Measurements from ENCODE around the gene IGDCC3. TPM values are rescaled to one million over a fixed set of nuclear protein-coding genes. Genes with fewer than 3 reads are reported as not detected.

The IGDCC3 gene
- polyA plus RNA-seq, 1 donor (not counting 4 experiments of a cell fraction or from before 2014, with no cell fraction given): not detected

DNA sequence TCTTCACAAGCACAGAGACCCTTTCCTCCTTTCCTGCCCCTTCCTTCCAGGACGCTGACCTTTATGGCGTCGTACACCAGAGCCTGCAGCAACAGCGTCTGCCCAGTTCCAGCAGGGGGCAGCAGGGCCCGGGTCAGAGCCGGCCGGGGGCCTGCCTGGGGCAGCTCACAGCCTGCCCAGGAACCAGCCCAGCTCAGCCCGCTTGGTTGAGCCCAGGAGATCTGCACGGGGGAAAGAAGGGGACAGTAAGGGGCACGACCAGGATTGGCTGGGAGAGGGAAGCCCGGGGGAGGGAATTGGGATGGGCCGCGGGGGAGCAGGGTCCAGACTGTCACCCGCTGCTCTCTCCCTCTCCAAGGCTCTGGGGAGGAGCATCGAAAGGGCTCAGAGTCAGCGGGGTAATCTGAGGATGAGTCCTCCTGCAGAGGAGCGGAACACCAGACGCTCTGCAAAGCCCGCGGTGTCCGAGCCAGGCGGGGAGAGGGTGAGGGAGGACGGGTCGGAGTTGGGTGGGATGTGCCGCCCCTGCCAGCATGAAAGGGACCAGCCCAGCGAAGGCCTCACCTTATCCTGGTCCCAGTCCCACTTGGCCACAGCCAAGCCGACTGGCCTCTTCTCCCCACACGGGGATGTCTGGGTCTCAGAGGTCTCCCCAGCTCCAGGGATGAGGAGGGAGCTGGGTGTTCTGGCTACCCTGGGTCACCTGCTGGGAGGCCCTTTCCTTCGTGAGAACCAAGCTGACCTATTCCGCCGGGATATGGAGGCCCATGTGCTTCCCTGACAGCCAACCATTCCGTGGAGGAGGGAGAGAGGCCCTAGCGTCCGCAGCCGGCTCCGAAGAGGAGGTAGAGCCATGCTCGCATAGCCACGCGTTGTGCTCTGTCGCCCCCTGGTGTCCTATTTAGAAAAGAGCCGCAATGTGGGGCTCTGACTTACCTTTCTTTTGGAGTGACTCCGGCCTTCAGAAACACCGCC is 7.4 kb upstream of the IGDCC3 start:
- Histone ChIP-seq H3K4me1 (ENCODE audit: control insufficient read depth, extremely low read depth, insufficient read depth, low read length) (peaks cover 4% of the 10 kb centered on the region), H3K4me2 (ENCODE audit: control insufficient read depth, extremely low read depth, insufficient read depth, low read depth, low read length) (peak overlapping the region; percentile 77), H3K27me3 (ENCODE audit: control insufficient read depth, extremely low read depth, insufficient read depth, low read length) (peaks cover 35% of the 10 kb centered on the region), H3K27ac (ENCODE audit: control insufficient read depth, insufficient read depth, low read length) (no peak overlapping the region), H3K36me3 (ENCODE audit: control insufficient read depth in 2 of 2, extremely low read depth in 1 of 2, insufficient read depth in 2 of 2, low read length in 2 of 2) (no peaks in the 10 kb centered on the region), H3K9ac (ENCODE audit: control insufficient read depth, extremely low read depth, insufficient read depth, low read length) (peak overlapping the region; percentile 31), H3K79me2 (ENCODE audit: control insufficient read depth, insufficient read depth, low read length) (no peaks in the 10 kb centered on the region), H3K4me3 (ENCODE audit: control insufficient read depth in 2 of 3, extremely low read depth in 1 of 3, insufficient read depth in 2 of 3, low read depth in 1 of 3, low read length in 3 of 3) (peak overlapping the region; percentile 22 to 57 (median 49)), H4K20me1 (ENCODE audit: control insufficient read depth, extremely low read depth, insufficient read depth, low read length) (no peaks in the 10 kb centered on the region), H3K9me1 (ENCODE audit: control insufficient read depth, extremely low read depth, insufficient read depth, low read length) (no peaks in the 10 kb centered on the region), H3K9me3 (ENCODE audit: control insufficient read depth, low read depth, low read length) (no peaks in the 10 kb centered on the region), H2AFZ (ENCODE audit: control insufficient read depth, low read length) (peak overlapping the region; percentile 86)
- peak; percentile 83 for FAIRE-seq
- dilution Hi-C loops (cut with MboI; ENCODE audit: extremely low pct_ligation_motif_present, low sequenced_read_pairs): no loop called here
- peak; percentile 32 for TF ChIP-seq EZH2 (IDR thresholded peaks at IDR 0.05; ENCODE audit: low read length)
- TF ChIP-seq, protein P1, sequence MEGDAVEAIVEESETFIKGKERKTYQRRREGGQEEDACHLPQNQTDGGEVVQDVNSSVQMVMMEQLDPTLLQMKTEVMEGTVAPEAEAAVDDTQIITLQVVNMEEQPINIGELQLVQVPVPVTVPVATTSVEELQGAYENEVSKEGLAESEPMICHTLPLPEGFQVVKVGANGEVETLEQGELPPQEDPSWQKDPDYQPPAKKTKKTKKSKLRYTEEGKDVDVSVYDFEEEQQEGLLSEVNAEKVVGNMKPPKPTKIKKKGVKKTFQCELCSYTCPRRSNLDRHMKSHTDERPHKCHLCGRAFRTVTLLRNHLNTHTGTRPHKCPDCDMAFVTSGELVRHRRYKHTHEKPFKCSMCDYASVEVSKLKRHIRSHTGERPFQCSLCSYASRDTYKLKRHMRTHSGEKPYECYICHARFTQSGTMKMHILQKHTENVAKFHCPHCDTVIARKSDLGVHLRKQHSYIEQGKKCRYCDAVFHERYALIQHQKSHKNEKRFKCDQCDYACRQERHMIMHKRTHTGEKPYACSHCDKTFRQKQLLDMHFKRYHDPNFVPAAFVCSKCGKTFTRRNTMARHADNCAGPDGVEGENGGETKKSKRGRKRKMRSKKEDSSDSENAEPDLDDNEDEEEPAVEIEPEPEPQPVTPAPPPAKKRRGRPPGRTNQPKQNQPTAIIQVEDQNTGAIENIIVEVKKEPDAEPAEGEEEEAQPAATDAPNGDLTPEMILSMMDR (optimal IDR thresholded peaks at IDR 0.05 in 1 of 3, IDR thresholded peaks at IDR 0.05 in 1 of 3, conservative IDR thresholded peaks at IDR 0.05 in 1 of 3; ENCODE audit: extremely low read depth in 1 of 3, insufficient read depth in 2 of 3, low read length in 3 of 3): peak; percentile 76 to 95 (median 92)
- peak; percentile 38 for DNase-seq (ENCODE audit: low read depth, low spot score)

DNA sequence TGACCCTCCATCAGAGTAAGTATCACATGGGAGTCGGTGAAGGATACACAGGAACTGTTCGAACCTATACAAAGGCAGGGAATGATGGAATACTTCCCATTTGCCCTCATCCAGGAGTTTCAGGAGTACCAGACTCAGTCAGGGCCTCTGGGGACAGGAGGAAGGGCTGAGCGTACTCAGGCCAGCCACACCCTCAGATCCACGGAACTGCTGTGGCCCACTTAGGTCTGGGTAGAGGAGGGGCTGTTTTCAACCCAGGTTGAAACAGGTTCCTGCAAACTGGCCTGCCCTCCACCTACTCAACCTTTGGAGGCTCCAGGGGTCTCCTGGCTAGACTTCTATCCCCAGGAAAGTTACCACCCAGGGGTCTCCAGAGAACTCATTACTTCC is 6.7 kb upstream of the IGDCC3 start:
- Histone ChIP-seq H3K9me1 (ENCODE audit: control insufficient read depth, extremely low read depth, insufficient read depth, low read length) (no peaks in the 10 kb centered on the region), H3K9me3 (ENCODE audit: control insufficient read depth, low read depth, low read length) (no peaks in the 10 kb centered on the region), H3K27me3 (ENCODE audit: control insufficient read depth, extremely low read depth, insufficient read depth, low read length) (peaks cover 36% of the 10 kb centered on the region), H3K4me2 (ENCODE audit: control insufficient read depth, extremely low read depth, insufficient read depth, low read depth, low read length) (peak overlapping the region; percentile 77), H3K27ac (ENCODE audit: control insufficient read depth, insufficient read depth, low read length) (no peak overlapping the region), H3K36me3 (ENCODE audit: control insufficient read depth in 2 of 2, extremely low read depth in 1 of 2, insufficient read depth in 2 of 2, low read length in 2 of 2) (no peaks in the 10 kb centered on the region), H3K4me3 (ENCODE audit: control insufficient read depth in 2 of 3, extremely low read depth in 1 of 3, insufficient read depth in 2 of 3, low read depth in 1 of 3, low read length in 3 of 3) (peak overlapping the region in 1 of 3 experiments; percentile 57), H3K9ac (ENCODE audit: control insufficient read depth, extremely low read depth, insufficient read depth, low read length) (no peak overlapping the region), H2AFZ (ENCODE audit: control insufficient read depth, low read length) (peak overlapping the region; percentile 23), H3K79me2 (ENCODE audit: control insufficient read depth, insufficient read depth, low read length) (no peaks in the 10 kb centered on the region), H4K20me1 (ENCODE audit: control insufficient read depth, extremely low read depth, insufficient read depth, low read length) (no peaks in the 10 kb centered on the region), H3K4me1 (ENCODE audit: control insufficient read depth, extremely low read depth, insufficient read depth, low read length) (peaks cover 4% of the 10 kb centered on the region)
- no peak for TF ChIP-seq EZH2 (IDR thresholded peaks at IDR 0.05; ENCODE audit: low read length)
- TF ChIP-seq, protein P1 (optimal IDR thresholded peaks at IDR 0.05 in 1 of 3, IDR thresholded peaks at IDR 0.05 in 1 of 3, conservative IDR thresholded peaks at IDR 0.05 in 1 of 3; ENCODE audit: extremely low read depth in 1 of 3, insufficient read depth in 2 of 3, low read length in 3 of 3): no peak
- dilution Hi-C loops (cut with MboI; ENCODE audit: extremely low pct_ligation_motif_present, low sequenced_read_pairs): no loop called here
- FAIRE-seq (no peak), DNase-seq (ENCODE audit: low read depth, low spot score) (no peak)

All from keratinocyte (primary cell).